Activated T-cell treated with anti-CD3 and anti-CD28 coated beads, Interleukin-2, amount 50 U/mL, for 4 hours (primary cell): ENCODE results near the gene SERPINI1. TPM values are rescaled to one million over a fixed set of nuclear protein-coding genes. Genes with fewer than 3 reads are reported as not detected.

Experiments
- ATAC-seq, 2 donors: fragments of 200-7000 bp; cut with Tn5 transposase; one replicate each; pipeline ENCODE4 v1.10.0; 2021
- DNase-seq: peaks from one replicate; pipeline ENCODE4 v3.0.0-alpha.2; 2020
- H3K27me3 Mint-ChIP-seq: one replicate; pipeline ENCODE4 v1.8.0; 2021; ENCODE audit warnings: low read depth, mixed read lengths
- H3K36me3 Mint-ChIP-seq: one replicate; pipeline ENCODE4 v1.8.0; 2022; ENCODE audit warnings: mixed read lengths; ENCODE audit not compliant: insufficient read depth
- H3K4me1 Mint-ChIP-seq: one replicate; pipeline ENCODE4 v1.8.0; 2021; ENCODE audit warnings: low read depth, mixed read lengths
- H3K4me3 Mint-ChIP-seq: one replicate; pipeline ENCODE4 v1.8.0; 2021; ENCODE audit warnings: mild to moderate bottlenecking, moderate library complexity, mixed read lengths
- H3K9me3 Mint-ChIP-seq: one replicate; pipeline ENCODE4 v1.8.0; 2021; ENCODE audit warnings: mixed read lengths
- total RNA-seq, 3 donors: library from RNA; stranded (reverse); gene quantifications; one replicate each; pipeline ENCODE4 v1.2.1, GENCODE V29; 2021

The SERPINI1 gene
- total RNA-seq, 3 donors from 2014 or later, result 0.63 to 1.4 (median 0.94) TPM

- DNase-seq, result no peak
- no peak for ATAC-seq
- H3K4me1 Mint-ChIP-seq, result no peaks in the 10 kb centered on the region
- no peaks in the 10 kb centered on the region for H3K27me3 Mint-ChIP-seq
- H3K4me3 Mint-ChIP-seq, result no peak overlapping the region
- H3K9me3 Mint-ChIP-seq, result no peaks in the 10 kb centered on the region
- no peaks in the 10 kb centered on the region for H3K36me3 Mint-ChIP-seq
These were observed 126.1 kb downstream of the SERPINI1 start for GRCh38 chr3:167861649-167862048.

- Mint-ChIP-seq H3K36me3 (no peaks in the 10 kb centered on the region), H3K9me3 (no peaks in the 10 kb centered on the region), H3K4me3 (no peak overlapping the region), H3K4me1 (no peaks in the 10 kb centered on the region), H3K27me3 (no peaks in the 10 kb centered on the region)
- no peak for DNase-seq
- ATAC-seq, result no peak
These were observed 126.7 kb downstream of the SERPINI1 start for GRCh38 chr3:167862104-167862730.

- peaks cover 5% of the 10 kb centered on the region for H3K27me3 Mint-ChIP-seq
- no peak for DNase-seq
- H3K4me1 Mint-ChIP-seq, result no peaks in the 10 kb centered on the region
- no peak for ATAC-seq
- no peaks in the 10 kb centered on the region for H3K9me3 Mint-ChIP-seq
- H3K36me3 Mint-ChIP-seq, result no peaks in the 10 kb centered on the region
- no peak overlapping the region for H3K4me3 Mint-ChIP-seq
These were observed 128.5 kb downstream of the SERPINI1 start for GRCh38 chr3:167863811-167864551.

GRCh38 chr3:167864552-167864874 lies 129.0 kb downstream of the SERPINI1 start:
- H3K4me1 Mint-ChIP-seq, result no peaks in the 10 kb centered on the region
- H3K4me3 Mint-ChIP-seq, result no peak overlapping the region
- H3K27me3 Mint-ChIP-seq, result peaks cover 5% of the 10 kb centered on the region
- ATAC-seq, result no peak
- DNase-seq, result no peak
- H3K9me3 Mint-ChIP-seq, result no peaks in the 10 kb centered on the region
- H3K36me3 Mint-ChIP-seq, result no peaks in the 10 kb centered on the region

- no peak for ATAC-seq
- Mint-ChIP-seq H3K4me1 (no peaks in the 10 kb centered on the region), H3K36me3 (no peaks in the 10 kb centered on the region), H3K4me3 (no peak overlapping the region), H3K27me3 (peaks cover 5% of the 10 kb centered on the region), H3K9me3 (no peaks in the 10 kb centered on the region)
- DNase-seq, result no peak
These were observed 130.8 kb downstream of the SERPINI1 start for GRCh38 chr3:167866331-167866730.

- peaks cover 5% of the 10 kb centered on the region for H3K27me3 Mint-ChIP-seq
- no peak for DNase-seq
- H3K4me3 Mint-ChIP-seq, result no peak overlapping the region
- no peaks in the 10 kb centered on the region for H3K9me3 Mint-ChIP-seq
- H3K36me3 Mint-ChIP-seq, result no peaks in the 10 kb centered on the region
- H3K4me1 Mint-ChIP-seq, result no peaks in the 10 kb centered on the region
- ATAC-seq, result no peak
These were observed 132.5 kb downstream of the SERPINI1 start for GRCh38 chr3:167867981-167868380.

- no peaks in the 10 kb centered on the region for H3K36me3 Mint-ChIP-seq
- no peaks in the 10 kb centered on the region for H3K9me3 Mint-ChIP-seq
- no peak overlapping the region for H3K4me3 Mint-ChIP-seq
- DNase-seq, result no peak
- H3K4me1 Mint-ChIP-seq, result no peaks in the 10 kb centered on the region
- H3K27me3 Mint-ChIP-seq, result peaks cover 7% of the 10 kb centered on the region
- ATAC-seq, result no peak
These were observed 134.7 kb downstream of the SERPINI1 start for GRCh38 chr3:167870181-167870580.

- Mint-ChIP-seq H3K4me3 (no peak overlapping the region), H3K27me3 (peaks cover 9% of the 10 kb centered on the region), H3K4me1 (no peaks in the 10 kb centered on the region), H3K36me3 (no peaks in the 10 kb centered on the region), H3K9me3 (no peaks in the 10 kb centered on the region)
- no peak for ATAC-seq
- no peak for DNase-seq
These were observed 135.2 kb downstream of the SERPINI1 start for GRCh38 chr3:167870759-167871158.

GRCh38 chr3:167872032-167872431 lies 136.5 kb downstream of the SERPINI1 start:
- no peak for DNase-seq

GRCh38 chr3:167872941-167873340 lies 137.4 kb downstream of the SERPINI1 start:
- H3K4me3 Mint-ChIP-seq, result no peak overlapping the region
- no peak for DNase-seq
- no peaks in the 10 kb centered on the region for H3K36me3 Mint-ChIP-seq
- no peaks in the 10 kb centered on the region for H3K9me3 Mint-ChIP-seq
- no peak for ATAC-seq
- no peaks in the 10 kb centered on the region for H3K4me1 Mint-ChIP-seq
- H3K27me3 Mint-ChIP-seq, result peaks cover 13% of the 10 kb centered on the region

More at GRCh38 chr3:167872032-167872431, 136.5 kb downstream of the SERPINI1 start:
- no peak for ATAC-seq
- Mint-ChIP-seq H3K4me3 (no peak overlapping the region), H3K4me1 (no peaks in the 10 kb centered on the region), H3K9me3 (no peaks in the 10 kb centered on the region), H3K36me3 (no peaks in the 10 kb centered on the region), H3K27me3 (peaks cover 13% of the 10 kb centered on the region)

GRCh38 chr3:167874671-167875372 lies 139.3 kb downstream of the SERPINI1 start:
- Mint-ChIP-seq H3K27me3 (peaks cover 8% of the 10 kb centered on the region), H3K4me3 (no peak overlapping the region), H3K9me3 (no peaks in the 10 kb centered on the region), H3K4me1 (no peaks in the 10 kb centered on the region), H3K36me3 (no peaks in the 10 kb centered on the region)
- ATAC-seq (no peak), DNase-seq (no peak)

Other genes starting within 250 kb of the SERPINI1 start
- under 1 TPM in 2 of 3 donors, not detected in 1; 0.15 to 0.16 TPM for gene WDR49, start 81.8 kb upstream of the SERPINI1 start, total RNA-seq
- gene PDCD10, start 829 bp upstream of the SERPINI1 start, total RNA-seq, result 10 to 100 TPM; 68.2 to 69.5 (median 68.4) TPM